ENCODE results near the gene EXOSC3.
"Not testable (repeated sequence)": the region's sequence is repeated elsewhere in the genome, so short reads cannot be mapped to it uniquely, and the experiment has no call there.

The EXOSC3 gene

DNA sequence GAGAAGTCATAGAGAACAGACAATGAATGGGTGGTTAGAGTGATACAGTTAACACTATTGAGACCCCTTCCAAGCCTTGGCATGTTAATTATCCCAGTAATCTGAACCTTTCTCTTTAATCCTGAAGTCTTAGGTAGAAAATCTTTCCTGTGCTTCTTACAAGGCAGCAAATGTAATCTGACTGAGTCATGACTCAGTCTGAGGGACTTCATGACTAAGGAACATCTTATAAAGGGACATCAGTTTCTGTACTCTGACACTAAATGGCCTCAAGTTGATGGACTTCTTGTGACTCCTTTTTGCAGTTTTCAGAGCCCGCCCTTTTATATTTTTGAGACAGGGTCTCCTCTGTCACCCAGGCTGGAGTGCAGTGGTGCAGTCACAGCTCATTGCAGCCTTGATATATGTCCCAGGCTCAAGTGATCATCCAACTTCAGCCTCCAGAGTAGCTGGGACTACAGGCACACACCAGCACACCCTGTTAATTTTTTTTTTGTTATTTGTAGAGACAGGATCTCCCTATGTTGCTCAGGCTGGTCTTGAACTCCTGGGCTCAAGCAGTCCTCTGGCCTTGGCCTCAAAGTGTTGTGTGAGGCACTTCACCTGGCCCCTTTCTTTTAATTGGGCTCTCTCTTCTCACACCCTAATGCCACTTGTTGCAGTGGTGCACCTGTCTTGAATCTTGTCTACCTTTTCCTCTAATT lies 9.5 kb downstream of the EXOSC3 start:
- no peak for DNase-seq (ENCODE audit: low spot score)

DNA sequence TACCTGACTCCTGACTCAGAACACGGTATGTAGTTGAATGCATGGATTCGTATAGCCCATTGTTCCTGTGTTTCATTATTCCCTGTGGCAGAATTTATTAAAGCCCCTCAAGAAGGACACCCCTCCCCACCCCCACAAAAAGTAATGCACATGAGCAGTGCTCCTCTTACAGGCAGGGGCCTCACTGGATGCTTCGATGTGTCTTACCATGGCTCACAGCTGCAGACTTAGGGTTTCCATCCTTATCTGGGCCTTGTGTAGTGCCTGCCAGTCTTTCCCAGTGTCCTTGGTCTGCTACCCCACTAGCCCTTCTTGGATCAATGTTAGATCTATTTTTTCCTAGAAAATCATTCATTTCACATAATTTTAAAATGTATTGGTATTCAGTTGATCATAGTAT lies 14.9 kb downstream of the EXOSC3 start:
- DNase-seq (ENCODE audit: low spot score) = no peak

DNA sequence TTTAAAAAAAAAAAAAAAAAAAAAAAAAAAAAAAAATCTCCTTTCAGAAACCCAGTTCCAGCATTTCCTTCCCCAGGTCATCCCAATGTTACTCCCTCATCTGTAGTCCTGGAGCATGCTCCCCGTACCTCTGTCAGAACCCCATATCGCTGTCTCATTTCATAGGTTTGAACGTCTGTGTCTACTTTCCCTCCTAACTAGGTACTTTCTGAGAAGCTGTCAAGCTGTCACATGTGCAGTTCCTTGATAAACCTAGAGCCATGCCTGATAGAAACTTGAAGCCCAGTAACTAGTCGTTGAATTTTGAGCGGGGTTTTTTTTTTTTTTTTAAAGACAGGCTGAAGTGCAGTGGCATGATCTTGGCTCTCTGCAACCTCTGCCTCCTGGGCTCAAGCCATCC lies 15.6 kb downstream of the EXOSC3 start:
- no peak for DNase-seq (ENCODE audit: low spot score)

DNA sequence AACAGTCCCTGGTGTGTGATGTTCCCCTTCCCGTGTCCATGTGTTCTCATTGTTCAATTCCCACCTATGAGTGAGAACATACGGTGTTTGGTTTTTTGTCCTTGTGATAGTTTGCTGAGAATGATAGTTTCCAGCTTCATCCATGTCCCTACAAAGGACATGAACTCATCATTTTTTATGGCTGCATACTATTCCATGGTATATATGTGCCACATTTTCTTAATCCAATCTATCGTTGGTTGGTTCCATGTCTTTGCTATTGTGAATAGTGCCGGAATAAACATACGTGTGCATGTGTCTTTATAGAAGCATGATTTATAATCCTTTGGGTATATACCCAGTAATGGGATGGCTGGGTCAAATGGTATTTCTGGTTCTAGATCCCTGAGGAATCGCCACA lies 19.6 kb downstream of the EXOSC3 start:
- not testable (repeated sequence) for DNase-seq (ENCODE audit: low spot score)

DNA sequence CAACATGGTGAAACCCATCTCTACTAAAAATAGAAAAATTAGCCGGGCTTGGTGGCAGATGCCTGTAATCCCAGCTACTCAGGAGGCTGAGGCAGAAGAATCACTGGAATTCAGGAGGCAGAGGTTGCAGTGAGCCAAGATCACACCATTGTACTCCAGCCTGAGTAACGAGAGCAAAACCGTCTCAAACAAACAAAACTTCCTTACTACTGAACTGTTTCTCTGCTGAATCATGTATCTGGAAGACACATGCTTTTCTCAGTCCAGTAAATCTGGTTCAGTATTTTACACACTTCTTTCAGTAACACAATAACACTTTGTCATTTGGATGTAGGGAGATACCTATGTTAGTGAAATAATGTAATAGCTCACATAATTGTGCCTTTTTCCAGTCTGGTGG lies 23.4 kb downstream of the EXOSC3 start:
- no peak for DNase-seq (ENCODE audit: low spot score)

DNA sequence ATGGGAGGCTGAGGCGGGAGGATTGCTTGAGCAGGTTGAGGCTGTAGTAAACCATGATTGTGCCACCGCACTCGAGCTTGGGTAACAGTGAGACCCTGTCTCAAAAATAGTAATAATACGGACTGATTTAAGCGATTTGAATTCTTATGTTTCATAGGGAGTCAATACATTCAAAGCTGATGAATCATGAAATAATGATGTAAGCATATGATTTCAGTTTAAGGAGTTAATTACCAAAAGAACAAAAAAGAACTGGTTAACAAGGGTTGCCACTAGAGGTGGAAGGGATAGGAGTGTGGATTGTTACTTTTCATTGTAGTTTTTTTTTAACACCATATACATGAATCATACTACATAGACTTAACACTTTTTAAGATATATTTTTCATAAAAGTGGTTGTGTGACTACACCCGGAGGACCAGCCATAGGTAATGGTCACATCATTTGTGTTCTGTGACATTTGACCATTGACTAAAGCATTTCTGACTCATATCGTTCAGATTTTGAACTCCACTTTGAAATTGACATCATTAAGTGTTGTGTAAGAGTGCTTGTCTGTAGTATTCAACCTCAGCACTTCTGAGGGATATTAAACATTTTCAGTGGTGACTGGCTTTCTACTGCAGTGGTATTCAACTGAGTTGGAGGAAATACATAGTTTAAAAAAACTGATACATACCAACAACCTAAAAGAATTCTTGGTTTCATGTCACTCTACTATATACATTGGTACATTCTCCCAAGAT lies 24.3 kb downstream of the EXOSC3 start:
- DNase-seq (ENCODE audit: low spot score) = no peak

DNA sequence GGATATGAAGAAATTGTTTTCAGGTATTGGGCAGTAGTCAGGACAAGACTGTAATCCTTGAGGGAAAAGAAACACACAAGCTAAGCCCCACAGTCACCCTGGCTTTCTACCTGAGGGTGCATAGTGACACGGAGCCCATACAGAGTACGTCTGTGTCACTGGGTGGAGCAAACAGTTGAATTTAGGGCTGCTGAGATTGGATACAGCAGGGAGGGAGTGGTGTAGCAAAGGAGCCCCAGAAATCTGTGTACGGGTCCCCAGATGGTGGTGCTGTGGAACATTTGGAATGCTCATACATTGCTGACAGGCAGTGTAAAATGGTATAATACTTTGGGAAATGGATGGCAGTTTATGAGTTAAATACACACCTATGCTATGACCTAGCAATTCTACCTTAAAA lies 26.1 kb downstream of the EXOSC3 start:
- no peak for DNase-seq (ENCODE audit: low spot score)

DNA sequence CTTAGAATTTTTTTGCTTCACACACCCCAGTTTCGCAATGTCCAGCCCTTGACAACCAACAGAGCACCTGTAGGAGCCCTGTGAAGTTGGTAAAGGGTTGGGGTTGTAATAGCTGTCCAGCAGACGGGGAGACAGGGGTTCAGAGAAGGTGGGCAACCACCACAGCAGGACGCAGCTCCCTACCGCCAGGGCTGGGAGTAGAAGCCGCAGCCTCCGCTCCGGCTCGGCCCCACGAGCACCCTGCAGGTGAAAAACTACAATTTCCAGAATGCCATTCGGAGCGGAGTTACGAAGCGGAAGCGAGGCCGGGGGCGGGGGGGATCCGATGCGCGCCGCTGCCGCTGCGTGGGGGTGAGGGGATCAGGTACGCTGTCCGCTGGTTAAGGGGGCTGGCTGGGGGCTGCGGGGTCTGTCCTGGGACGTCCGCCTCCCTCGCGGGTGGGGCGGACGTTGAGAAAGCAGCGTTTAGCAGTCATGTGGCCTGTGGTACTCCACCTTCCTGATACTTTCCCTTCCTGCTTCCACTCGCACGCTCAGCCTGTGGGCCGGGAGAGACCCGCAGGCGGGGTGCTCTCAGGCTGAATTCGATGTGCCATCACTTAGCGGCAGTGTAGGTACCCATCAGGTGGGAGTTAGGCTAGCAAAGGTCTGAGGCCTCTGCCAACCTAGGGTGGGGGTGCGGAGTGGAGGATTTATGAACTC lies 31.2 kb downstream of the EXOSC3 start, which contains the start of gene TRMT10B:
TSS of gene TRMT10B (plus strand) at position 317 of the 702 bp plus-strand sequence. CDS start 8,127 bp downstream, outside the sequence.
- DNase-seq (ENCODE audit: low spot score) = peak; percentile 86

DNA sequence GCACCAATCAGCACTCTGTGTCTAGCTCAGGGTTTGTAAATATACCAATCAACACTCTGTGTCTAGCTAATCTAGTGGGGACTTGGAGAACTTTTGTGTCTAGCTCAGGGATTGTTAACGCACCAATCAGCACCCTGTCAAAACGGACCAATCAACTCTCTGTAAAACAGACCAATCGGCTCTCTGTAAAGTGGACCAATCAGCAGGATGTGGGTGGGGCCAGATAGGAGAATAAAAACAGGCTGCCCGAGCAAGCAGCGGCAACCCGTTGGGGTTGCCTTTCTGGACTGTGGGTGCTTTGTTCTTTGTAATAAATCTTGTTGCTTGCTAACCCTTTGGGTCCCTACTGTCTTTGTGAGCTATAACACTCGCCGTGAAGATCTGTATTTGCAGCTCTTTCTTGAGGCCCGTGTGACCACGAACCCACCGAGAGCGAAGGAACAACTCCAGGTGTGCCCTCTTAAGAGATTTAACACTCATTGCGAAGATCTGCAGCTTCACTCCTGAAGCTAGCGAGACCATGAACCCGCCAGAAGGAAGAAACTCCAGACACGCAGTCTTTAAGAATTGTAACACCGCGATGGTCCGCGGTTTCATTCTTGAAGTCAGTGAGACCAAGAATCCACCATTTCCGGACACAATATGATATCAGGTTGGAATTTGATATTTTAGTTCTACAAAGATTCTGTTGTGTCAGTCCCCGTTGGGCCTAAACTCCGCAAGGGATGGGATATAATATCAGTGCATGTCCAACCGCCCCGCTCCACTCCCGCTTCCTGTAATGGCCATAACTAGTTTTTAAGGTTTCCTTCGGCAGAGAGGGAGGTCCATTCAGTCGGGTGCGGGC lies 32.0 kb downstream of the EXOSC3 start:
- DNase-seq (ENCODE audit: low spot score) = no peak

DNA sequence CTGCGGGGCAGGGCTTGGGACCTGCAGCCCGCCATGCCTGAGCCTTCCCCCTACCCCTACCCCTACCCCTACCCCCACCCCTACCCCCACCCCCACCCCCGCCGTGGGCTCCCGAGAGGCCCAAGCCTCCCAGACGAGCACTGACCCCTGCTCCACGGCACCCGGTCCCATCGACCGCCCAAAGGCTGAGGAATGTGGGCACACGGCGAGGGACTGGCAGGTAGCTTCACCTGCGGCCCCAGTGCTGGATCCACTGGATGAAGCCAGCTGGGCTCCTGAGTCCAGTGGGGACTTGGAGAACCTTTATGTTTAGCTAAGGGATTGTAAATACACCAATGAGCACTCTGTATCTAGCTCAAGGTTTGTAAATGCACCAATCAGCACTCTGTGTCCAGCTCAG lies 32.8 kb downstream of the EXOSC3 start:
- not testable (repeated sequence) for DNase-seq (ENCODE audit: low spot score)

DNA sequence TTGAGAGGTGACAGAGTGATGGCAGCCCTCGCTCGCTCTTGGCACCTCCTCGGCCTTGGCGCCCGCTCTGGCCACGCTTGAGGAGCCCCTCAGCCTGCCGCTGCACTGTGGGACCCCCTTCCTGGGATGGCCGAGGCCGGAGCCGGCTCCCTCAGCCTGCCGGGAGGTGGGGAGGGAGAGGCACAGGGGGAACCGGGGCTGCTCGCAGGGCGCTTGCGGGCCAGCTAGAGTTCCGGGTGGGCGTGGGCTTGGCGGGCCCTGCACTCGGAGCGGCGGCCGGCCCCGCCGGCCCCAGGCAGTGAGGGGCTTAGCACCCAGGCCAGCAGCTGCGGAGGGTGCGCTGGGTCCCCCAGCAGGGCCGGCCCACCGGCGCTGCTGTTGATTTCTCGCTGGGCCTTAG lies 33.2 kb downstream of the EXOSC3 start:
- not testable (repeated sequence) for DNase-seq (ENCODE audit: low spot score)

DNA sequence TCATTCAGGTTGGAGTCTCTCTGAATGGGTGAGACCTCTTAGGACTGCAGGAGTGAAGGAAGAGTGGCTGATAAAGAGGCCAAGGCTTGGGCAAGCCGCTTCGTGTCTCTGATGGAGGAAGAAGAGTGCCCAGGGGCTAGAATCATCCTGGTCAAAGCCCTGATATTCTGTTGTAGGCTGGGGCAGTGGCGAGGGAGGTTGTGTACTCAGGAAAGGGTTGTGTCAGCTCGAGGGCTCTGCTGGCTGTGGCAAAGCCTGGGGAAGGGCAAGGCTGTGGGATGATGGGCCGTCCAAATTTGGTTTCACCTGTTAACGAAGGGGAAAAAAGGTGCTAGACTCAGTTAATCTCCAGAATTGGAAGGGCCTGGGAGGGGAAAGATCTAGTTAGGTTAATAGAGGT lies 33.7 kb downstream of the EXOSC3 start:
- no peak for DNase-seq (ENCODE audit: low spot score)

DNA sequence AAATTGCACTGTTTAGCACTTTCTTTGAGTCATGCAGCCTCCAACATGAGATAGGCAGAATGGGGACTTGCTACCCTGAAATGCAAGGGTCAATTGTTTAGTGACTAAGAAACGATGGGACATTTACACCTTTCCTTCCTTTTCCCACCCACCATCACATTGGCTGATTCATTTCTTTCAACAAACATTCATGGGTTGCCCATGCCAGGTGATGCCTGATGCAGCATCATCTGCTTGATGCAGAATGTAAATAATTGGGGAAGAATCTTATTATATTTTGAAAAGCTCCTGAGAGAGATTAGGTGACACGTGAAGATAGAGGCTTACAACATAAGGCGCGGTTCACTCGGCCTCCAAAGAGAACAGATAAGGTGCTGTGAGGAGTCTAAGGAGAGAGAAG lies 35.7 kb downstream of the EXOSC3 start:
- DNase-seq (ENCODE audit: low spot score) = no peak

DNA sequence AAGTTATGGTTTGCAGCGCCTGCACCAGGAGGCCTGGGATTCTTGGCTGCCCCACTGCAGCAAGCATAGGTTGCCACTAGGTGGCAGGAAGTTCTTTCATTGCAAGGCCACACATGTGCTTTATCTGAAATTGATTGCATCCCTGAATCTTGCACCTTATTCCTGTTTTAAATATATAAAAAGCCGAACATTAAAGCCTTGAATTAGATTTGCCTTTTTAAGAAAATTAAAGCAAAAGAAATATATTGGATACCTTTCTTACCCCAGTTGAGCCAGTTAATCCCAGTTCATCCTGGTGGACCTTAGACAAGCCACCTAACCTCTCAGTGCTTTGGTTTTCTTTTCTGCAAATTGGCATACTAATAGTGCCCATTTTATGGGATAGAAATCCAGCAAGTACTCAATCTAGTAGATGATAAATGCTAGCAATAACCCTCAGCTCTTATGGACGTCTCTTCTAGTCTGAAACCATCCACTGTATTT lies 37.6 kb downstream of the EXOSC3 start:
- DNase-seq (ENCODE audit: low spot score) = peak; percentile 87

DNA sequence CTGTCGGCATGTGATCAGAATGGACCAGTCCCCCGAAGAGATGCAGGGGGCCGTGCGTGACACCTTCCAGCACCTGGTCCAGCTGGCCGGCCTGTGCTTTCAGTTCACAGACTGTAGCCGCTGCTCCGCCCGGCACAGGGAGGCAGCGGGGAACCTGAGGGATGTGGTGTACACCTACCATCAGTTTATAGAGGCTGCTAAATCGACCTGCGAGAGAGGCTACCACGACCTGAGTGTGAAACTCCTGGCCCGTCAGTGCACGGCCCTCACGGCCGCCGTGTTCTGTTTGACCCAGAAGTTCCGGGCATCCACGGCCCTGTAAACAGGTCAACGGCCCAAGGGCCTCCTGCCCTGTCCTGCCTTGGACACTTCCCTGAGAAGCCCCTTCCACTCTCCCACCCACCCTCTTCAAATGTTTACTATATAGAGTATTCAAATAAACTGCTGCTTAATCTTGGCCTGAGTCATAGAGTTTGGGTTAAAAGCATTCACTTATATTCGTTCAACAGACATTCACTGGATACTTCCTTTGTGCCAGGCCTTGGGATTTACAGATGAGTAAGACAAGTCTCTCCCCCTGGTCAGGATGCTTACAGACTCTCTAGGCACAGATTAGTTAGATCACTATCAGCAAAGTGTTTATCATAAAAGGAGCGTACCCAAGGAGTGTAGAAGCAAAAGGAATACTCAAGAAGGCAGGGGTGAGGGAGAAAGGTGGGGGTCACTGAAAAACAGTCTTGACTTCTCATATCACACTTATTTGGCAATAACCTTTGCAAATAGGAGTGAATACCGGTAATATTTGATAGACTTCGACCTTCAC lies 38.2 kb downstream of the EXOSC3 start:
- peak; percentile 71 for DNase-seq (ENCODE audit: low spot score)

DNA sequence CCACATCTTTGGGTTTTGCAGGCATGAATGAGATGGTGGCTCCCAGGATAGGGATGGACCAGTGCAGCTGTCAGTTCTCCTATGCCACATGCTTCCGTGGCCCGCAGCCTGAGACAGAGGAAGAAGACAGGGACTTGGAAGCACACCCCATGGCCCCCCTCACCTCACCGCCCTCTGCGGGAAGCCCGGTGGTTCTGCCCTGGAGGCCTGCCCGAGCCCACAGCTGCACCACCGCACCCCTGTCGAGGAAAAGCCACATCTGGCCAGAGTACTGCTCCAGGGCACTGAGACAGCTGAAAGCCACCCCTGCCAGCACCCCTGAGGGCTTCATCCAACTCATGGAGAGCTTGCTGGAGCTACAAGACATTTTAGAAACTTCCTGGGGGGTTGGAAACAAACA lies 38.9 kb downstream of the EXOSC3 start:
- no peak for DNase-seq (ENCODE audit: low spot score)

DNA sequence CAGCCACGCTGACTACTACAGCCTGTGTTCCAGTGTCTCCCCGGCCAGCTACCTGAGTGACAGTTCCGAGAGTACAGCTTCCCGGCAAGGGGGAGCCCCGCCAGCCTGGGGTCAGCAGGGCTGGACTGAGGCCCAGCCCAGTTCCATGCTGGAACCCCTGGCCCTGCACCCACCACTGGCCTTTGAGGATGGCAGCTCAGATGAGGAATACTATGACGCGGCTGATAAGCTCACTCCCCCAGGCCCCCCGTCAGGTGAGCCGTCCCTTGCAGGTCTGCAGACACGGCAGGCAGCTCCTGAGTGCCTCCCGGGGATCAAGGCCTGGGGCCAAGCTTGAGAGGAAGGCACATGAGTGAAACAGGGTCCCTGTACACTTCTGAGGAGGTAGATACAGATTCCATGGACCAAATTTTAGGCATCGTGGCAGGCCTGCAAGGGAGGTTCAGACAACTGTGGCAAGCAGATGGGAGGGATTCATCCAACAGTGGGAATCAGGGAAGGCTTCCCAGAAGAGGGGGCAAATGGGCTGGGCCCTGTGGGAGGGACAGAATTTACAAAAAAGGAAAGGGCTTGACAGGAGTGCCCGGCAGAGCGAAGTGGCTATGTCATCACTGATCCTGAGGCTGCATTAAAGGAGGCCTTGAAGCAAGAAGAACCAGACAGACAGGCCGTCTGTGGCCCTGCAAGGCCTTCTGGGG lies 44.1 kb downstream of the EXOSC3 start:
- no peak for DNase-seq (ENCODE audit: low spot score)

DNA sequence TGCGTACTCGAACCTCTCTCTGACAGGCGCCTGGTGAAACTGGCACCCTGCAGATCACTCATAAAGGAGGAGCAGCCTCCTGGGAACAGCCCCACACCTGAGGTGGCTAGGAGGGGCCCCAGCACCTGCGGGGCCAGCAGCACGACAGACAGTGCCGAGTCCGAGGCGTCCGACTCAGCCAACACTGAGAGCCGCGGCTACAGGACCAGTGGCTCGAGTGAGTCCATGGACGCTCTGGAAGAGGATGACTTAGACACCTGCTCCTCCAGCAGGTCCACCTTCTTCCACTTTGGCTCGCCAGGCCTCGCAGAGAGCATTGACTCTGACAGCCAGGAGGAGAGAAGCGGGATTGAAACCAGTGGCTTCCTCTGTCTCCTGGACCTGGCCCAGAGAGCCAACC lies 44.7 kb downstream of the EXOSC3 start:
- DNase-seq (ENCODE audit: low spot score) = no peak

DNA sequence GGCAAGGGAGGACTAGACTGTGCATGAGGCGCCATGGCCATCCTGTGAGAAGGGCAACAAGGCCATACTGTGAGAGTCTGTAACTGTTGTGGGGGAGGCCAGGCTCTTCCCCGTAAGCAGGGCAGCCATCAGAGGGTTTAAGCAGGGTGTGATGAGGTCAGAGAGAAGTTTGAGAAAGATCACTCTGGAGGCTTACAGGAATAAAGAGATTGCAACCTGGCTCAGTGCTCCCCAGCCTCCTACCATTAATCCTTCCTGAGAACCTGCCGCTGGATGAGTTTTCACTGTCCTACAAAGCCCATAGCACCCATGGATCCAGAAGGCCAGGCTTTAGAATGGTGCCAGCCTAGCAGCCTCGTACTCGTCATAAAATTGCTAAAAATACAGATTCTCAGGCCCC lies 45.6 kb downstream of the EXOSC3 start:
- DNase-seq (ENCODE audit: low spot score) = no peak

DNA sequence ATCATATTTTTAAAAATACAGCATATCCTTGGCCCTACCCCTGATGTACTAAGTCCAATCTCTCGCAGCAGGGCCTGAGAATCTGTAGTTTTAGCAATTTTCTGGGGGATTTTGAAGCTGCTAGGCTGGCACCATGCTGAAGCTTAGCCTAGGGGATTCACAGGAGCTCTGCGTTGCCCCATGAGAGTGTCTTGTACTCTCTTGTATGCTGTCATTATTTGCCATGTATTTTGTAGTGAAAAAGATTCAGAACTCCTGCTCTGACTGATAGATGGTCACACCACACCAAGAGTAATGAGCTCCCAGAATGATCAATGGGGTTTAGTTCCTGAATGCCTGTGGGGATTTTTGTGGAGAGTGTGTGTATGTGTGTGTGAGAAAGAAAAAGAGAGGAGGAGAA lies 51.9 kb downstream of the EXOSC3 start:
- no peak for DNase-seq (ENCODE audit: low spot score)

All from AG08396 (cell line).